Liver (tissue), 9 donors: ENCODE results near the gene RFWD3. TPM values are rescaled to one million over a fixed set of nuclear protein-coding genes. Genes with fewer than 3 reads are reported as not detected.
A peak's percentile ranks its signal among the peaks of the same experiment; 100 is the strongest.

Experiments
- DNase-seq: peaks from one replicate; pipeline ENCODE4 v3.0.0-alpha.2; 2017; ENCODE audit warnings: low spot score
- H3K27ac ChIP-seq, 2 donors: one replicate each; pipeline ENCODE4 v1.7.0; 2013; ENCODE audit warnings: inconsistent platforms in 2 of 2, low read length in 2 of 2, control low read depth in 1 of 2, low read depth in 1 of 2, mild to moderate bottlenecking in 1 of 2
- H3K27me3 ChIP-seq, 4 donors: one replicate each; pipeline versions ENCODE4 v1.6.1 to v1.7.0; 2013; ENCODE audit warnings: low read length in 3 of 4, inconsistent platforms in 1 of 4, mild to moderate bottlenecking in 1 of 4, moderate library complexity in 1 of 4; ENCODE audit not compliant: control insufficient read depth in 4 of 4, insufficient read depth in 4 of 4
- H3K36me3 ChIP-seq, 4 donors: one replicate each; pipeline versions ENCODE4 v1.6.1 to v1.7.0; 2013; ENCODE audit warnings: low read length in 3 of 4, mild to moderate bottlenecking in 3 of 4, low read depth in 1 of 4, moderate library complexity in 1 of 4; ENCODE audit not compliant: control insufficient read depth in 4 of 4, insufficient read depth in 3 of 4
- H3K4me1 ChIP-seq, 4 donors: one replicate each; pipeline versions ENCODE4 v1.6.1 to v1.7.0; 2013; ENCODE audit warnings: low read length in 3 of 4, mild to moderate bottlenecking in 3 of 4, moderate library complexity in 1 of 4; ENCODE audit not compliant: control insufficient read depth in 4 of 4, insufficient read depth in 4 of 4
- H3K4me3 ChIP-seq, 3 donors: one replicate each; pipeline versions ENCODE4 v1.6.1 to v1.7.0; 2013; ENCODE audit warnings: low read length in 3 of 3, control low read depth in 1 of 3, low read depth in 1 of 3, mild to moderate bottlenecking in 1 of 3
- H3K9ac ChIP-seq, 2 donors: one replicate each; pipeline ENCODE4 v1.7.0; 2013; ENCODE audit warnings: low read length in 2 of 2, mild to moderate bottlenecking in 2 of 2, moderate library complexity in 2 of 2, control low read depth in 1 of 2, low read depth in 1 of 2
- H3K9me3 ChIP-seq, 4 donors: one replicate each; pipeline versions ENCODE4 v1.6.1 to v1.7.0; 2013; ENCODE audit warnings: low read length in 3 of 4; ENCODE audit not compliant: control insufficient read depth in 4 of 4
- EGR1 ChIP-seq, 2 donors: IDR thresholded peaks; 2 replicates each; pipeline ENCODE4 v1.6.1; 2016 to 2018; ENCODE audit warnings: antibody characterized with exemption in 2 of 2, low read depth in 2 of 2
- FOXA1 ChIP-seq: IDR thresholded peaks from 2 replicates; pipeline ENCODE4 v1.6.1; 2016; ENCODE audit warnings: antibody characterized with exemption
- FOXA2 ChIP-seq: IDR thresholded peaks from 2 replicates; pipeline ENCODE4 v1.6.1; 2016; ENCODE audit warnings: antibody characterized with exemption
- GABPA ChIP-seq, 2 donors: IDR thresholded peaks in 1 of 2; conservative IDR thresholded peaks in 1 of 2; 2 replicates each; pipeline ENCODE4 v1.6.1; 2016; ENCODE audit warnings: antibody characterized with exemption in 2 of 2, mild to moderate bottlenecking in 1 of 2, moderate library complexity in 1 of 2
- HNF4A ChIP-seq, 2 donors: conservative IDR thresholded peaks; 2 replicates each; pipeline ENCODE4 v1.6.1; 2016; ENCODE audit warnings: antibody characterized with exemption in 2 of 2, mild to moderate bottlenecking in 2 of 2
- HNF4G ChIP-seq: IDR thresholded peaks from 2 replicates; pipeline ENCODE4 v1.6.1; 2016; ENCODE audit warnings: antibody characterized with exemption
- JUND ChIP-seq, 2 donors: IDR thresholded peaks; 2 replicates each; pipeline ENCODE4 v1.6.1; 2016; ENCODE audit warnings: antibody characterized with exemption in 2 of 2
- NR2F2 ChIP-seq: IDR thresholded peaks from 2 replicates; pipeline ENCODE4 v1.6.1; 2016; ENCODE audit warnings: antibody characterized with exemption
- RAD21 ChIP-seq, 2 donors: IDR thresholded peaks; 2 replicates each; pipeline ENCODE4 v1.6.1; 2016; ENCODE audit warnings: antibody characterized with exemption in 2 of 2, mild to moderate bottlenecking in 2 of 2
- RXRA ChIP-seq, 2 donors: IDR thresholded peaks; 2 replicates each; pipeline ENCODE4 v1.6.1; 2017 to 2018; ENCODE audit warnings: antibody characterized with exemption in 2 of 2, mild to moderate bottlenecking in 1 of 2
- SP1 ChIP-seq: IDR thresholded peaks from 2 replicates; pipeline ENCODE4 v1.6.1; 2018; ENCODE audit warnings: antibody characterized with exemption, mild to moderate bottlenecking
- TAF1 ChIP-seq: conservative IDR thresholded peaks from 2 replicates; pipeline ENCODE4 v1.6.1; 2016; ENCODE audit warnings: antibody characterized with exemption, mild to moderate bottlenecking
- YY1 ChIP-seq: IDR thresholded peaks from 2 replicates; pipeline ENCODE4 v1.6.1; 2016; ENCODE audit warnings: antibody characterized with exemption, mild to moderate bottlenecking
- WGBS: extraction: QIAGEN DNeasy Blood & Tissue Kit; methylation state at CpG from one replicate; pipeline ENCODE4 v1.1.7; 2013; 5-methylcytosine and 5-hydroxymethylcytosine counted together
- polyA plus RNA-seq, 2 donors: library from polyadenylated mRNA; stranded (reverse) in 1 of 2; unstranded in 1 of 2; fragments of 200-250 nt in 1 of 2; fragments of >200 nt in 1 of 2; fragmentation: Nextera tagmentation in 1 of 2; extraction: Ambion mirVana in 1 of 2; gene quantifications; one replicate each; pipeline versions ENCODE4 v1.2.1 to v1.2.3, GENCODE V29; 2013 to 2015
- total RNA-seq, 2 donors: library from RNA; depleted of rRNA; stranded (reverse); fragments of >200 nt; gene quantifications; one replicate each; pipeline ENCODE4 v1.2.3, GENCODE V29; 2014
- TF ChIP-seq, protein P1 (sequence below): IDR thresholded peaks from 2 replicates; pipeline ENCODE4 v1.6.1; 2016; ENCODE audit warnings: antibody characterized with exemption
- TF ChIP-seq, protein P2 (sequence below): IDR thresholded peaks from 2 replicates; pipeline ENCODE4 v1.6.1; 2016; ENCODE audit warnings: antibody characterized with exemption, mild to moderate bottlenecking
- TF ChIP-seq, protein P3 (sequence below): IDR thresholded peaks from 2 replicates; pipeline ENCODE4 v1.6.1; 2016; ENCODE audit warnings: antibody characterized with exemption
- TF ChIP-seq, protein P4 (sequence below): fragments of 150-350 bp; IDR thresholded peaks from 2 replicates; pipeline ENCODE4 v1.5.1; 2017; ENCODE audit warnings: improper control_type of control experiment, low read depth, low read length; ENCODE audit not compliant: missing input control
- donor health status: healthy.
- donor health status: healthy.
- donor health status: healthy.
- donor health status: healthy.
- donor health status: healthy.

RFWD3 gene
- total and polyA plus RNA-seq, 4 donors, result 2.4 to 21.8 (median 9.0) TPM

DNA sequence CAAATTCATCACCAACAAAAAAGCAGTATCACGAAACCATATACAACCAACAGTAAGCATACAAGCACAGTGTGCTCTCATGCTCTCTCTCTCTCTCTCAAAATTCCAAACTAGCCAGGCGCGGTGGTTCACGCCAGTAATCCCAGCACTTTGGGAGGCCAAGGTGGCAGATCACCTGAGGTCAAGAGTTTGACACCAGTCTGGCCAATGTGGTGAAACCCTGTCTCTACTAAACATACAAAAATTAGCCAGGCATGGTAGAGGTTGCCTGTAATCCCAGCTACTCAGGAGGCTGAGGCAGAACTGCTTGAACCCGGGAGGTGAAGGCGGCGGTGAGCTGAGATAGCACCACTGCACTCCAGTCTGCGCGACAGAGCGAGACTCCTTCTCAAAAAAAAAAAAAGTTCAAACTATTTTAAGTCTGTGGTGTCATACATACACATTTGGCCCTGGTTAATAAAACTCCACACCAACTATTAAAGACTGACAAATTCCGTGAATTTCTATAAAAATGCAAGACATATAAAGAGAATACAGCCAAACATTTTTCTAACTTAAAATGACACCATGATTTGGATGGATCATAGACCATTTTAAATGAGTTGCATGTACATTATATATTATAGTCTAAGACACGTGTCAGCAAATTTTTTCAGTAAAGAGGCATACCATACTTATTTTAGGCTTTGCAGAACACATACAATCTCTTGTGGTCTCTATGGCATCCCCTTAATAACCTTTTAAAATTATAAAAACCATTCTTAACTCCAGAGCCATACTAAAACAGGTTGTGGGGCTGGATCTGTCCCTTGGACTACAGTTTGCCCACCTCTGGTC is 90.7 kb downstream of the RFWD3 start:
- DNase-seq, result no peak
- Histone ChIP-seq H3K36me3 (no peaks in the 10 kb centered on the region), H3K27ac (peak overlapping the region in 1 of 2 donors; percentile 19), H3K9me3 (no peaks in the 10 kb centered on the region), H3K4me1 (peaks cover 8 to 31% (median 20%) of the 10 kb centered on the region in 4 donors), H3K27me3 (no peaks in the 10 kb centered on the region), H3K4me3 (no peak overlapping the region), H3K9ac (no peak overlapping the region)
- 79% methylated on average over 12 of the region's 12 CpGs for WGBS
- TF ChIP-seq RXRA (IDR thresholded peaks at IDR 0.05) (peak; percentile 40 to 47), NR2F2 (no peak), HNF4A (conservative IDR thresholded peaks at IDR 0.05) (peak in 1 of 2 donors; percentile 14), SP1 (no peak)

DNA sequence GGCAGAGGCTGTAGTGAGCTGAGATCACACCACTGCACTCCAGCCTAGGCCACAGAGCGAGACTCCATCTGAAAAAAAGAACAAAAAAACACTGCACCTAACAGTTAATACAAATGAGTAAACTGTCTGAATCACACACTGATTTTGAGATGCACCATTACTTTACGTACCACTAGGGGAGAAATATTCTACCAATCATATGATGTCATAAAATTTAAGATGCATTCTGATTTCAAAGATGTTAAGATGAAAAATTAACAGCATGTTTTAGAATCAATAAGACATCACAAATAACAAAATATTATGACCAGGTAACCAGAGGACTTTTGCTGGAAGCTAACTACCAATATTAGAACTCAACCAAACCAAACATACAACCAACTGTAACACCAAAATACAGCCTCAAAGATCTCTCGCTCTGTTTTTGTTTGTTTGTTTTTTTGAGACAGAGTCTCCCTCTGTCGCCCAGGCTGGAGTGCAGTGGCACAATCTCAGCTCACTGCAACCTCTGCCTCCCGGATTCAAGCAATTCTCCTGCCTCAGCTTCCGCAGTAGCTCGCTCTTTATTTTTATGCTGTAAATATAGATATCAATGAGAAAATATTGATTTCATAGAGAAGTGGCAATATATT is 91.4 kb downstream of the RFWD3 start:
- 66% methylated on average over 7 of the region's 7 CpGs for WGBS
- no peaks in the 10 kb centered on the region for H3K27me3 ChIP-seq
- H3K9ac ChIP-seq, result no peak overlapping the region
- DNase-seq, result no peak
- H3K36me3 ChIP-seq, result no peaks in the 10 kb centered on the region
- TF ChIP-seq EGR1 (IDR thresholded peaks at IDR 0.05; ENCODE audit: low read depth in 2 of 2), result no peak
- peak in 1 of 2 donors; percentile 40 for TF ChIP-seq RAD21 (IDR thresholded peaks at IDR 0.05)
- no peak for TF ChIP-seq YY1
- no peak for TF ChIP-seq SP1
- TF ChIP-seq FOXA2, result no peak
- TF ChIP-seq, protein P1, sequence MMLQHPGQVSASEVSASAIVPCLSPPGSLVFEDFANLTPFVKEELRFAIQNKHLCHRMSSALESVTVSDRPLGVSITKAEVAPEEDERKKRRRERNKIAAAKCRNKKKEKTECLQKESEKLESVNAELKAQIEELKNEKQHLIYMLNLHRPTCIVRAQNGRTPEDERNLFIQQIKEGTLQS, result no peak
- TF ChIP-seq TAF1, result no peak
- no peaks in the 10 kb centered on the region for H3K9me3 ChIP-seq
- H3K4me3 ChIP-seq, result no peak overlapping the region
- peaks cover 12 to 33% (median 24%) of the 10 kb centered on the region in 4 donors for H3K4me1 ChIP-seq
- H3K27ac ChIP-seq, result peak overlapping the region in 1 of 2 donors; percentile 19

DNA sequence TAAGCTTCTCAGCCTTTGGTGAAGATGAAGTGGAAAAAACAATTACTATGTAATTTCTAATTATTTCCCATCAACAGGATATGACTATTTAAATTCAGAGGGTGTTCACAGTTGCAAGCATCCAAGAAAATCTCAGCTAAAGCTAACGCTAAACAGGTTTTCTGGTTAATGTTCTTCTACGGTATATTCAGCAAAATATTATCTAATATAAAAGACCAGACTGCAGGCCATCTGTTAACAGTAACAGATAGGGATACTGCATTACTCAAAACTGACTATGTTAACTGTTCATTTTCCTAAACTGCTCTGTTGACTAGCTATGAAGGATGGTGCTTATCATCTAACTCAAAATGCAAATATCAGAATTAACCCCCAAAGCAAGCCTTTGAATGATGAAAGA is 92.5 kb downstream of the RFWD3 start:
- no peaks in the 10 kb centered on the region for H3K9me3 ChIP-seq
- no peak overlapping the region for H3K9ac ChIP-seq
- no peaks in the 10 kb centered on the region for H3K27me3 ChIP-seq
- no peaks in the 10 kb centered on the region for H3K36me3 ChIP-seq
- TF ChIP-seq YY1, result no peak
- TF ChIP-seq GABPA (IDR thresholded peaks at IDR 0.05 in 1 of 2, conservative IDR thresholded peaks at IDR 0.05 in 1 of 2), result no peak
- TF ChIP-seq, protein P1, result no peak
- no peak for TF ChIP-seq HNF4A (conservative IDR thresholded peaks at IDR 0.05)
- TF ChIP-seq, protein P2, sequence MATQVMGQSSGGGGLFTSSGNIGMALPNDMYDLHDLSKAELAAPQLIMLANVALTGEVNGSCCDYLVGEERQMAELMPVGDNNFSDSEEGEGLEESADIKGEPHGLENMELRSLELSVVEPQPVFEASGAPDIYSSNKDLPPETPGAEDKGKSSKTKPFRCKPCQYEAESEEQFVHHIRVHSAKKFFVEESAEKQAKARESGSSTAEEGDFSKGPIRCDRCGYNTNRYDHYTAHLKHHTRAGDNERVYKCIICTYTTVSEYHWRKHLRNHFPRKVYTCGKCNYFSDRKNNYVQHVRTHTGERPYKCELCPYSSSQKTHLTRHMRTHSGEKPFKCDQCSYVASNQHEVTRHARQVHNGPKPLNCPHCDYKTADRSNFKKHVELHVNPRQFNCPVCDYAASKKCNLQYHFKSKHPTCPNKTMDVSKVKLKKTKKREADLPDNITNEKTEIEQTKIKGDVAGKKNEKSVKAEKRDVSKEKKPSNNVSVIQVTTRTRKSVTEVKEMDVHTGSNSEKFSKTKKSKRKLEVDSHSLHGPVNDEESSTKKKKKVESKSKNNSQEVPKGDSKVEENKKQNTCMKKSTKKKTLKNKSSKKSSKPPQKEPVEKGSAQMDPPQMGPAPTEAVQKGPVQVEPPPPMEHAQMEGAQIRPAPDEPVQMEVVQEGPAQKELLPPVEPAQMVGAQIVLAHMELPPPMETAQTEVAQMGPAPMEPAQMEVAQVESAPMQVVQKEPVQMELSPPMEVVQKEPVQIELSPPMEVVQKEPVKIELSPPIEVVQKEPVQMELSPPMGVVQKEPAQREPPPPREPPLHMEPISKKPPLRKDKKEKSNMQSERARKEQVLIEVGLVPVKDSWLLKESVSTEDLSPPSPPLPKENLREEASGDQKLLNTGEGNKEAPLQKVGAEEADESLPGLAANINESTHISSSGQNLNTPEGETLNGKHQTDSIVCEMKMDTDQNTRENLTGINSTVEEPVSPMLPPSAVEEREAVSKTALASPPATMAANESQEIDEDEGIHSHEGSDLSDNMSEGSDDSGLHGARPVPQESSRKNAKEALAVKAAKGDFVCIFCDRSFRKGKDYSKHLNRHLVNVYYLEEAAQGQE, result no peak
- no peak for TF ChIP-seq SP1
- TF ChIP-seq JUND (IDR thresholded peaks at IDR 0.05), result no peak
- TF ChIP-seq, protein P3, sequence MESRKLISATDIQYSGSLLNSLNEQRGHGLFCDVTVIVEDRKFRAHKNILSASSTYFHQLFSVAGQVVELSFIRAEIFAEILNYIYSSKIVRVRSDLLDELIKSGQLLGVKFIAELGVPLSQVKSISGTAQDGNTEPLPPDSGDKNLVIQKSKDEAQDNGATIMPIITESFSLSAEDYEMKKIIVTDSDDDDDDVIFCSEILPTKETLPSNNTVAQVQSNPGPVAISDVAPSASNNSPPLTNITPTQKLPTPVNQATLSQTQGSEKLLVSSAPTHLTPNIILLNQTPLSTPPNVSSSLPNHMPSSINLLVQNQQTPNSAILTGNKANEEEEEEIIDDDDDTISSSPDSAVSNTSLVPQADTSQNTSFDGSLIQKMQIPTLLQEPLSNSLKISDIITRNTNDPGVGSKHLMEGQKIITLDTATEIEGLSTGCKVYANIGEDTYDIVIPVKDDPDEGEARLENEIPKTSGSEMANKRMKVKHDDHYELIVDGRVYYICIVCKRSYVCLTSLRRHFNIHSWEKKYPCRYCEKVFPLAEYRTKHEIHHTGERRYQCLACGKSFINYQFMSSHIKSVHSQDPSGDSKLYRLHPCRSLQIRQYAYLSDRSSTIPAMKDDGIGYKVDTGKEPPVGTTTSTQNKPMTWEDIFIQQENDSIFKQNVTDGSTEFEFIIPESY, result no peak
- TF ChIP-seq TAF1, result no peak
- TF ChIP-seq FOXA2, result no peak
- TF ChIP-seq, protein P4, sequence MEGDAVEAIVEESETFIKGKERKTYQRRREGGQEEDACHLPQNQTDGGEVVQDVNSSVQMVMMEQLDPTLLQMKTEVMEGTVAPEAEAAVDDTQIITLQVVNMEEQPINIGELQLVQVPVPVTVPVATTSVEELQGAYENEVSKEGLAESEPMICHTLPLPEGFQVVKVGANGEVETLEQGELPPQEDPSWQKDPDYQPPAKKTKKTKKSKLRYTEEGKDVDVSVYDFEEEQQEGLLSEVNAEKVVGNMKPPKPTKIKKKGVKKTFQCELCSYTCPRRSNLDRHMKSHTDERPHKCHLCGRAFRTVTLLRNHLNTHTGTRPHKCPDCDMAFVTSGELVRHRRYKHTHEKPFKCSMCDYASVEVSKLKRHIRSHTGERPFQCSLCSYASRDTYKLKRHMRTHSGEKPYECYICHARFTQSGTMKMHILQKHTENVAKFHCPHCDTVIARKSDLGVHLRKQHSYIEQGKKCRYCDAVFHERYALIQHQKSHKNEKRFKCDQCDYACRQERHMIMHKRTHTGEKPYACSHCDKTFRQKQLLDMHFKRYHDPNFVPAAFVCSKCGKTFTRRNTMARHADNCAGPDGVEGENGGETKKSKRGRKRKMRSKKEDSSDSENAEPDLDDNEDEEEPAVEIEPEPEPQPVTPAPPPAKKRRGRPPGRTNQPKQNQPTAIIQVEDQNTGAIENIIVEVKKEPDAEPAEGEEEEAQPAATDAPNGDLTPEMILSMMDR, result no peak
- TF ChIP-seq EGR1 (IDR thresholded peaks at IDR 0.05; ENCODE audit: low read depth in 2 of 2), result no peak
- no peak for TF ChIP-seq RAD21 (IDR thresholded peaks at IDR 0.05)
- no peak for TF ChIP-seq FOXA1
- TF ChIP-seq HNF4G, result no peak
- no peak for TF ChIP-seq RXRA (IDR thresholded peaks at IDR 0.05)
- 79% methylated on average over 2 of the region's 2 CpGs for WGBS
- no peak overlapping the region for H3K27ac ChIP-seq
- no peak for DNase-seq
- H3K4me3 ChIP-seq, result no peak overlapping the region
- peaks cover 14 to 37% (median 27%) of the 10 kb centered on the region in 4 donors for H3K4me1 ChIP-seq
